Measurements from ENCODE around the gene ONECUT1.

Gene ONECUT1

DNA sequence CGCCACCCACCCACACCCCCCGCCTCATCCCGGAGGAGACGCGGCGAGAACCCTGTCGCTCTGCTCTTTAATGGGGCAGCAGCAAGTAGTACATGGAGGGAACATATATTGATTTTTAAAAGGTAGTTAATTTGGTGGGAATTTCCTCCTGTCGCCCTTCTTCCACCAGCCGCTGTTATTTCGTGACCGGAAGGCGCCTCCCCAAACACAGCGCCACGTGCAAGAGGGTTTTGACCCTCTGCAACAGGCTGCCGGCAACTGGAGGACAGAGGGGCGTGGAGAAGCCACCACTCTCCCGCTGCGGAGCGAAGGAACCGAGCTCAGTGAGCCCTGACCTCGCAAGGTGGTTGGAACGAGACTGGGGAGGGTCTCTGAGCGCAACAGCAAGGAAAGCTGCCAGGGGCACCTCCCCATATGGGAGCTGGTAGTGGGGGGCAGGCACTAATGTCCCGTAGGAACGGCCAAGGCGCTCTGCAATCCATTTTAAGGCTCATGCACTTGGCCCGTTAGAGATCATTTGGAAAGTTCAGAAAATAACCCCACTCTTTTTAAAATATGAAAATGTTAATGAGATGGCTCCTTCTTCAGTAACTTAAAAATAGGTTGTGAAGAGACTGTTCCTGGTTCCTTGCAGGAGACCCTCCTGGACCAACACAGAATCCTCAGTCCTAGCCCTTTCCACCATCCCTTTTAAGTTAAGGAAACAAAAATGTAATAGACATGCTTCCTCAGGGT lies 4.3 kb downstream of the ONECUT1 start:
- no peak for DNase-seq (ENCODE audit: low read depth, low spot score)
- H3K4me3 ChIP-seq (ENCODE audit: low read depth, low read length): no peak overlapping the region
- TF ChIP-seq, protein P1, sequence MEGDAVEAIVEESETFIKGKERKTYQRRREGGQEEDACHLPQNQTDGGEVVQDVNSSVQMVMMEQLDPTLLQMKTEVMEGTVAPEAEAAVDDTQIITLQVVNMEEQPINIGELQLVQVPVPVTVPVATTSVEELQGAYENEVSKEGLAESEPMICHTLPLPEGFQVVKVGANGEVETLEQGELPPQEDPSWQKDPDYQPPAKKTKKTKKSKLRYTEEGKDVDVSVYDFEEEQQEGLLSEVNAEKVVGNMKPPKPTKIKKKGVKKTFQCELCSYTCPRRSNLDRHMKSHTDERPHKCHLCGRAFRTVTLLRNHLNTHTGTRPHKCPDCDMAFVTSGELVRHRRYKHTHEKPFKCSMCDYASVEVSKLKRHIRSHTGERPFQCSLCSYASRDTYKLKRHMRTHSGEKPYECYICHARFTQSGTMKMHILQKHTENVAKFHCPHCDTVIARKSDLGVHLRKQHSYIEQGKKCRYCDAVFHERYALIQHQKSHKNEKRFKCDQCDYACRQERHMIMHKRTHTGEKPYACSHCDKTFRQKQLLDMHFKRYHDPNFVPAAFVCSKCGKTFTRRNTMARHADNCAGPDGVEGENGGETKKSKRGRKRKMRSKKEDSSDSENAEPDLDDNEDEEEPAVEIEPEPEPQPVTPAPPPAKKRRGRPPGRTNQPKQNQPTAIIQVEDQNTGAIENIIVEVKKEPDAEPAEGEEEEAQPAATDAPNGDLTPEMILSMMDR (IDR thresholded peaks at IDR 0.05; ENCODE audit: low read depth, low read length): no peak
- in situ Hi-C loops (cut with HindIII; ENCODE audit: low sequenced_read_pairs): no loop called here

DNA sequence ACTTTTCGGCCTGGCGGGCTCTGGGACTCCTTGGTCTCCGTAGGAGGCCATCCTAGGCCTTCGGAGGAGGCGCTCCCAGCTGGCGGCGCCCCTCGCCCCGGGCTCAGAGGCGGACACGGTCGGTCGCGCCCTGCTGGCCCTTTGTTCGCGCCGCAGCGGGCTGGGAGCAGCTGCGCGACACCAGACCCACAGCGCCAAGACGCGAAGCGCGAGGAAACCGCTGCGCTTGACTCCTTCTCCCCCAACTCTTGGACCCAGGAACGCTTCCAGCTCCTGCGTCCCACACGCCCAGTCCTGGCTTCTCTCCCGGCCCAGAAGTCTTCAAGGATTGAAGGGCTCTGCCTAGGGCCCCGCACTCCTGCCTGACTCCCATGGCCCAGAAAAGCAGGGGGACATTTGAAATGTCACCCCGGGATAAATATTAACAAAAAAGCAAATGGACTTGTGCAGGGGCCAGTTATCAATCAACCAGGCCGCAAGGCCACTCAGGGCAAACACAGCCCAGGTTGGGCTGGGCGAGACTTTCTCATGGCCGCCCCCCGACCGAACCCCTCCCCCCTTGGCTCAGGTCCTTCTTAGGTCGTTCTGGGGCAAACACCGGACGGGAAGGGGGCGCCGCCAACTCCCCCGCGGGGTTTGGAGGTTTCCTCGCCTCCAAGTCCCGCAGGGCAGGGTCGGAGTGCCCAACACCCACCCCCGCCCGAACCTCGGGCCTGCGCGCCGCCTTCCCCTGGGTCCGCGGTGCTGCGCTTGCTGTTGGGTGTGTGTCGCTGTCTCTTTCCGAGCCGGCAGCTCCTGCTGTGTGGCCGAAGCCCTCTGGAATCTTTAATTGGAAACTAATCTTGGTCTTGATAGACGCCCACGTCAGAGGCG lies 5.1 kb downstream of the ONECUT1 start:
- TF ChIP-seq, protein P1 (IDR thresholded peaks at IDR 0.05; ENCODE audit: low read depth, low read length): no peak
- in situ Hi-C loops (cut with HindIII; ENCODE audit: low sequenced_read_pairs): no loop called here
- DNase-seq (ENCODE audit: low read depth, low spot score): no peak
- no peak overlapping the region for H3K4me3 ChIP-seq (ENCODE audit: low read depth, low read length)

- in situ Hi-C loops (cut with HindIII; ENCODE audit: low sequenced_read_pairs): no loop called here
- H3K4me3 ChIP-seq (ENCODE audit: low read depth, low read length): no peak overlapping the region
- TF ChIP-seq, protein P1 (IDR thresholded peaks at IDR 0.05; ENCODE audit: low read depth, low read length): peak; percentile 43
- no peak for DNase-seq (ENCODE audit: low read depth, low spot score)
Observed at GRCh38 chr15:52783929-52784798, 6.0 kb downstream of the ONECUT1 start.

- H3K4me3 ChIP-seq (ENCODE audit: low read depth, low read length): no peak overlapping the region
- in situ Hi-C loops (cut with HindIII; ENCODE audit: low sequenced_read_pairs): no loop called here
- TF ChIP-seq, protein P1 (IDR thresholded peaks at IDR 0.05; ENCODE audit: low read depth, low read length): no peak
- DNase-seq (ENCODE audit: low read depth, low spot score): no peak
Observed at GRCh38 chr15:52783191-52783829, 6.8 kb downstream of the ONECUT1 start.

DNA sequence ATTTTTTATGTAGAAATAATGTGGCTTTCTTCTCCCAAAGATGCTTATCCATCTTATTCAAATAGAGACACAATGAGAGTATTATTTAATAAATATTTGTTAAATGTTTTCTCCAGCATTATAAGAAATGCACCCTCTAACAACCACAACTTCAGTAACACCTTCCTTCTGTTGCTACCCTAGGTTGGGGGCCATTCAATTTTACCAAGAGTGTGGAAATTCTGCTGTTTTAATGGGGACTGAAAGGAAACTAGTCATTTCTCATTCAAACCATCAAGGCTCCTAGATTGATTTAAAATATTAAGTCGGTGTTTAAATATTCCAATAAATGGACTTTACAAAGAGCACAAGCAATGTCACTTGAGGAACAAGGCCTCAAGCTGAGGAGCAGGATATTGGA lies 7.6 kb downstream of the ONECUT1 start:
- DNase-seq (ENCODE audit: low read depth, low spot score): no peak
- H3K4me3 ChIP-seq (ENCODE audit: low read depth, low read length): no peak overlapping the region
- in situ Hi-C loops (cut with HindIII; ENCODE audit: low sequenced_read_pairs): no loop called here
- TF ChIP-seq, protein P1 (IDR thresholded peaks at IDR 0.05; ENCODE audit: low read depth, low read length): no peak

Data from astrocyte of the spinal cord (primary cell).